Endothelial cell of umbilical vein (primary cell): ENCODE measurements around the gene TMEM45B. TPM values are rescaled to one million over a fixed set of nuclear protein-coding genes. Genes with fewer than 3 reads are reported as not detected.

Experiments
- BruUV-seq: library from RNA; stranded (reverse); fragments of 400-500 nt; replicated peaks from 2 replicates; lab custom pipeline; 2021; lab: Mats Ljungman, UMichigan
- CTCF ChIA-PET: fragments of 300-600, 350-600 bp; sonication (Branson Sonifier 250); formaldehyde crosslinking; loops from one replicate; lab custom pipeline; 2021; ENCODE audit warnings: antibody characterized with exemption, inconsistent platforms; lab: Charles Lee
- POLR2A ChIA-PET: fragments of 300-600, 350-600 bp; sonication (Branson Sonifier 250); formaldehyde crosslinking; loops from one replicate; lab custom pipeline; 2021; ENCODE audit warnings: antibody characterized with exemption, inconsistent platforms; lab: Charles Lee
- DNase-seq: peaks from one replicate; pipeline ENCODE4 v3.0.0-alpha.2; 2011; ENCODE audit warnings: low read depth, low spot score
- FAIRE-seq: peaks from 2 replicates; lab custom pipeline; 2011; peaks lifted over from hg19 to GRCh38; lab: Jason Lieb, UNC
- H2AFZ ChIP-seq: 2 replicates; pipeline ENCODE4 v1.6.0; 2012; ENCODE audit warnings: low read depth, low read length, control low read depth, inconsistent platforms
- H3K27ac ChIP-seq: 2 replicates; pipeline ENCODE4 v1.5.1; 2011; ENCODE audit warnings: low read depth, mild to moderate bottlenecking, control low read depth, low read length, moderate library complexity; ENCODE audit not compliant: insufficient read depth
- H3K27me3 ChIP-seq, 2 experiments: 2 replicates each; pipeline versions ENCODE4 v1.6.0 to v1.6.1; 2011; ENCODE audit warnings: low read length in 2 of 2, mixed read lengths in 1 of 2; ENCODE audit not compliant: control insufficient read depth in 2 of 2, insufficient read depth in 2 of 2
- H3K36me3 ChIP-seq, 2 experiments: 2 replicates in 1 of 2; 3 replicates in 1 of 2; pipeline ENCODE4 v1.5.1; 2011; ENCODE audit warnings: low read length in 2 of 2, mild to moderate bottlenecking in 1 of 2, moderate library complexity in 1 of 2; ENCODE audit not compliant: control insufficient read depth in 2 of 2, insufficient read depth in 2 of 2; ENCODE audit errors: extremely low read depth in 1 of 2
- H3K4me1 ChIP-seq: 3 replicates; pipeline ENCODE4 v1.5.1; 2011; ENCODE audit warnings: mild to moderate bottlenecking, low read length; ENCODE audit not compliant: control insufficient read depth, insufficient read depth; ENCODE audit errors: extremely low read depth
- H3K4me2 ChIP-seq: 2 replicates; pipeline ENCODE4 v1.6.1; 2011; ENCODE audit warnings: low read length, control low read depth, mixed read lengths; ENCODE audit not compliant: insufficient read depth
- H3K4me3 ChIP-seq, 3 experiments: fragments of 200-600 bp in 1 of 3; sonication (generic), shearing (Covaris generic) in 1 of 3; replicated peaks in 1 of 3; 2 replicates each; pipeline ENCODE4 v1.5.1; 2011 to 2016; ENCODE audit warnings: control low read depth in 3 of 3, low read length in 3 of 3, mild to moderate bottlenecking in 2 of 3, inconsistent platforms in 1 of 3, low read depth in 1 of 3, moderate library complexity in 1 of 3; ENCODE audit not compliant: insufficient read depth in 1 of 3
- H3K79me2 ChIP-seq: 2 replicates; pipeline ENCODE4 v1.6.0; 2012; ENCODE audit warnings: low read length, inconsistent platforms; ENCODE audit not compliant: control insufficient read depth, insufficient read depth
- H3K9ac ChIP-seq: replicated peaks from 2 replicates; pipeline ENCODE3; 2011; ENCODE audit warnings: low read length, control low read depth; ENCODE audit not compliant: insufficient read depth; ENCODE audit errors: extremely low read depth
- H3K9me1 ChIP-seq: replicated peaks from 3 replicates; pipeline ENCODE4 v1.6.0; 2011; ENCODE audit warnings: mild to moderate bottlenecking, low read length; ENCODE audit not compliant: control insufficient read depth, insufficient read depth; ENCODE audit errors: extremely low read depth
- H3K9me3 ChIP-seq: replicated peaks from 2 replicates; pipeline ENCODE4 v1.5.1; 2012; ENCODE audit warnings: low read length, inconsistent platforms; ENCODE audit not compliant: control insufficient read depth, insufficient read depth
- H4K20me1 ChIP-seq: replicated peaks from 2 replicates; pipeline ENCODE3; 2011; ENCODE audit warnings: mild to moderate bottlenecking, low read length; ENCODE audit not compliant: control insufficient read depth, insufficient read depth; ENCODE audit errors: extremely low read depth
- EZH2 ChIP-seq: IDR thresholded peaks from 2 replicates; pipeline ENCODE4 v1.6.1; 2012; ENCODE audit warnings: borderline replicate concordance, low read depth, mild to moderate bottlenecking, moderate library complexity, low read length, inconsistent platforms; ENCODE audit not compliant: severe bottlenecking
- FOS ChIP-seq: IDR thresholded peaks from 2 replicates; pipeline ENCODE4 v1.6.1; 2011; ENCODE audit warnings: mild to moderate bottlenecking, low read length, moderate library complexity, borderline replicate concordance; ENCODE audit not compliant: insufficient read depth
- GATA2 ChIP-seq: IDR thresholded peaks from 2 replicates; pipeline ENCODE4 v1.7.0; 2011; ENCODE audit warnings: low read depth, mild to moderate bottlenecking, moderate library complexity, mixed read lengths, low read length; ENCODE audit not compliant: insufficient read length, insufficient read depth
- JUN ChIP-seq: IDR thresholded peaks from 2 replicates; pipeline ENCODE4 v1.6.1; 2011; ENCODE audit warnings: borderline replicate concordance, low read depth; ENCODE audit not compliant: insufficient read length, insufficient read depth
- MYC ChIP-seq: IDR thresholded peaks from one replicate; pipeline ENCODE4 v1.6.1; 2011; ENCODE audit warnings: mild to moderate bottlenecking, low read depth, low read length
- POLR2A ChIP-seq: IDR thresholded peaks from 2 replicates; pipeline ENCODE4 v1.6.1; 2012; ENCODE audit warnings: low read depth, mild to moderate bottlenecking, control low read depth, low read length
- POLR2AphosphoS5 ChIP-seq: IDR thresholded peaks from 2 replicates; pipeline ENCODE4 v1.6.1; 2012; ENCODE audit warnings: low read depth, mild to moderate bottlenecking, control low read depth, low read length, moderate library complexity; ENCODE audit not compliant: insufficient read depth
- dilution Hi-C: fragments of 300-500 bp; cut with MboI; formaldehyde crosslinking; loops from one replicate; pipeline ENCODE4 v1.15.0; 2019; ENCODE audit warnings: low sequenced_read_pairs; ENCODE audit not compliant: extremely low pct_ligation_motif_present
- intact Hi-C: fragments of 100-400 bp; cut with micrococcal nuclease; formaldehyde crosslinking; loops from one replicate; pipeline ENCODE4 v1.10.0; 2022
- polyA plus RNA-seq, 4 experiments: library from polyadenylated mRNA; depleted of rRNA in 3 of 4; stranded (reverse) in 3 of 4; unstranded in 1 of 4; fragments of >200 nt; gene quantifications; 2 replicates each; pipeline versions ENCODE4 v1.2.1 to v1.2.3, GENCODE V29; 2011 to 2012; ENCODE audit warnings: missing spikeins in 1 of 4
- total RNA-seq: library from RNA; stranded (reverse); gene quantifications from 2 replicates; pipeline ENCODE4 v1.2.3, GENCODE V29; 2021
- TF ChIP-seq, protein P1 (sequence below): IDR thresholded peaks from 2 replicates; pipeline ENCODE4 v1.6.1; 2011; ENCODE audit not compliant: insufficient read depth, insufficient read length
- TF ChIP-seq, protein P2 (sequence below), 2 donors: IDR thresholded peaks; 1 replicate in 1 of 2; 2 replicates in 1 of 2; pipeline ENCODE4 v1.5.1; 2011; ENCODE audit warnings: low read length in 2 of 2, mild to moderate bottlenecking in 2 of 2, moderate library complexity in 2 of 2, control low read depth in 1 of 2, inconsistent platforms in 1 of 2, low read depth in 1 of 2; ENCODE audit not compliant: insufficient read depth in 1 of 2; ENCODE audit errors: extremely low read depth in 1 of 2

TMEM45B gene
- total and polyA plus RNA-seq, 2 donors (not counting 3 experiments of a cell fraction or from before 2014, with no cell fraction given) = 0.08 TPM; not detected in 1

DNA sequence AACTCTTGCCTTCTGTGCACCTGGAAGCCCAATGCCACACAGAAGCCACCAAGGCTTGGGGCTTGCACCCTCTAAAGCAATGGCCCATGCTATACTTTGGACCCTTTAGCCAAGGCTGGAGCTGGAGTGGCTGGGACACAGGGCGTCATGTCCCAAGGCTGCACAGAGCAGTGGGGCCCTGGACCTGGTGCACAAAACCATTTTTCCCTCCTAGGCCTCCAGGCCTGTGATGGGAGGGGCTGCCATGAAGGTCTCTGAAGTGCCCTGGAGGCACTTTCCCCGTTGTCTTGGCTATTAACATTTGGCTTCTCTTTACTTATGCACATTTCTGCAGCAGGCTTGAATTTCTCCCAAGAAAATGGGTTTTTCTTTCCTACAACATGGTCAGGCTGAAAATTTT, 20.6 kb upstream of the TMEM45B start:
- no peak overlapping the region for H3K27ac ChIP-seq
- no peaks in the 10 kb centered on the region for H3K9me3 ChIP-seq
- POLR2A ChIA-PET = no interaction called here
- intact Hi-C loops (no loop called here), dilution Hi-C loops (no loop called here)
- H3K36me3 ChIP-seq = no peaks in the 10 kb centered on the region
- FAIRE-seq (no peak), DNase-seq (no peak)
- H3K4me2 ChIP-seq = no peak overlapping the region
- H2AFZ ChIP-seq = no peak overlapping the region
- no peaks in the 10 kb centered on the region for H4K20me1 ChIP-seq
- TF ChIP-seq, protein P1, sequence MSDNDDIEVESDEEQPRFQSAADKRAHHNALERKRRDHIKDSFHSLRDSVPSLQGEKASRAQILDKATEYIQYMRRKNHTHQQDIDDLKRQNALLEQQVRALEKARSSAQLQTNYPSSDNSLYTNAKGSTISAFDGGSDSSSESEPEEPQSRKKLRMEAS = no peak
- TF ChIP-seq, protein P2, sequence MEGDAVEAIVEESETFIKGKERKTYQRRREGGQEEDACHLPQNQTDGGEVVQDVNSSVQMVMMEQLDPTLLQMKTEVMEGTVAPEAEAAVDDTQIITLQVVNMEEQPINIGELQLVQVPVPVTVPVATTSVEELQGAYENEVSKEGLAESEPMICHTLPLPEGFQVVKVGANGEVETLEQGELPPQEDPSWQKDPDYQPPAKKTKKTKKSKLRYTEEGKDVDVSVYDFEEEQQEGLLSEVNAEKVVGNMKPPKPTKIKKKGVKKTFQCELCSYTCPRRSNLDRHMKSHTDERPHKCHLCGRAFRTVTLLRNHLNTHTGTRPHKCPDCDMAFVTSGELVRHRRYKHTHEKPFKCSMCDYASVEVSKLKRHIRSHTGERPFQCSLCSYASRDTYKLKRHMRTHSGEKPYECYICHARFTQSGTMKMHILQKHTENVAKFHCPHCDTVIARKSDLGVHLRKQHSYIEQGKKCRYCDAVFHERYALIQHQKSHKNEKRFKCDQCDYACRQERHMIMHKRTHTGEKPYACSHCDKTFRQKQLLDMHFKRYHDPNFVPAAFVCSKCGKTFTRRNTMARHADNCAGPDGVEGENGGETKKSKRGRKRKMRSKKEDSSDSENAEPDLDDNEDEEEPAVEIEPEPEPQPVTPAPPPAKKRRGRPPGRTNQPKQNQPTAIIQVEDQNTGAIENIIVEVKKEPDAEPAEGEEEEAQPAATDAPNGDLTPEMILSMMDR (IDR thresholded peaks at IDR 0.05; ENCODE audit: extremely low read depth in 1 of 2, insufficient read depth in 1 of 2, low read depth in 1 of 2, low read length in 2 of 2) = no peak
- TF ChIP-seq JUN (no peak), FOS (no peak), POLR2A (no peak), EZH2 (no peak), MYC (no peak), POLR2AphosphoS5 (no peak), GATA2 (no peak)
- no TSS peak for BruUV-seq
- no peaks in the 10 kb centered on the region for H3K79me2 ChIP-seq
- peaks cover 1 to 6% of the 10 kb centered on the region in 2 experiments for H3K27me3 ChIP-seq
- no peak overlapping the region for H3K4me3 ChIP-seq
- H3K4me1 ChIP-seq = no peaks in the 10 kb centered on the region
- H3K9me1 ChIP-seq = no peaks in the 10 kb centered on the region
- CTCF ChIA-PET = no interaction called here
- no peak overlapping the region for H3K9ac ChIP-seq
